ENCODE measurements around the gene CACNA1A.

CACNA1A gene

GRCh38 chr19:13356686-13357280 lies 149.5 kb downstream of the CACNA1A start:
- no peak for DNase-seq

GRCh38 chr19:13356185-13356584 lies 150.1 kb downstream of the CACNA1A start:
- no peak for DNase-seq

GRCh38 chr19:13355356-13355755 lies 150.9 kb downstream of the CACNA1A start:
- DNase-seq = no peak

DNA sequence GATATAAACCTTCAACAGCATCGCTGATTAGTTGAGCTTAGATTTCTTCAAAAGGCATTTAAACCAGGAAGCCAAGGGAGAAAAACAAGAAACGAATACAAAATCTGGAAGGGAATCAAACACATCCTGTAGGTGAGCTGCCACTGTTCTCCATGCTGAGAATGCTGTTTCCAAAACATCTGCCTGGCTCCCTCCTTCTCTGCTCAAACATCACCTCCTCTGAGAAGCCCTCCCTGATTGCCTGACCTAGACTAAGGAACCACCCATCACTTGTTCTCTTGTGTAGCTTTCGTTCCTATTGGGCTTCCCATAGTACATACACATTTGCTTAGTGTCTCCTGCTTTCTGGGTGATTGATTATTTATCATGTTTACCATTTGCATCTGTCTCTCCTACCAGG lies 152.7 kb downstream of the CACNA1A start:
- no peak for DNase-seq

GRCh38 chr19:13350759-13351158 lies 155.5 kb downstream of the CACNA1A start:
- no peak for DNase-seq

- DNase-seq = no peak
Measured at GRCh38 chr19:13350072-13350471, 156.2 kb downstream of the CACNA1A start.

GRCh38 chr19:13347367-13347766 lies 158.9 kb downstream of the CACNA1A start:
- no peak for DNase-seq

DNA sequence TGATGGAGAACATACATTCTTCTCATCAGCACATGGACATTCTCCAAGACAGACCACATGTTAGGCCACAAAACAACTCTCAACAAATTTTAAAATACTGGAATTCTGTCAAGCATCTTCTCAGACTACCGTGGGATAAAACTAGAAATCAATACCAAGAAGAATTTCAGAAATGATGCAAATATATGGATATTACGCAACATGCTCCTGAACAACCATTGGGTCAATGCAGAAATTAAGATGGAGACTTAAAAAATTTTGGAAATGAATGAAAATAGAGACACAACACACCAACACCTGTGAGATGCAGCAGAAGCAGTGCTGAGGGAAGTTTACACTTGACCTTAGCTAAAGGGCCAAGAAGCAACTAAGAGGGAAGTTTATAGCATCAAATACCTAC lies 162.8 kb downstream of the CACNA1A start:
- DNase-seq = no peak

DNA sequence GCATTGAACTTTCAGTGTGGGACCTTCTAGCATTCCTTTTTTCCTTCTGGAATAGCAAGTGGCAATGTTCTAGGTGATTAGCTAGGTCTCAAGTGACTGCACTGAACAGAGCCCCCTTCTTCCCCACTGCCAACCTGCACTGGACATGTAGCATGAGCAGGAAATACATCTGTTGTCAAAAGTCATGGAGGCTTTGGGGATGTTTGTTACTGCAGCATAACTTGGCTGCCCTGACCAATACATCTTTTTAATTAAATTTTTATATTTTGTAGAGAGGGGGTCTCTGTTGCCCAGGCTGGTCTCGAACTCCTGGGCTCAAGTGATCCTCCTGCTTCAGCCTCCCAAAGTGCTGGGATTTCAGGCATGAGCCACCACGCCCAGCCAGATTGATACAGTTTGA lies 163.6 kb downstream of the CACNA1A start:
- no peak for DNase-seq

- DNase-seq = no peak
Measured at GRCh38 chr19:13339869-13340268, 166.4 kb downstream of the CACNA1A start.

- no peak for DNase-seq
Measured at GRCh38 chr19:13337181-13337580, 169.1 kb downstream of the CACNA1A start.

GRCh38 chr19:13334801-13335481 lies 171.3 kb downstream of the CACNA1A start:
- no peak for DNase-seq

DNA sequence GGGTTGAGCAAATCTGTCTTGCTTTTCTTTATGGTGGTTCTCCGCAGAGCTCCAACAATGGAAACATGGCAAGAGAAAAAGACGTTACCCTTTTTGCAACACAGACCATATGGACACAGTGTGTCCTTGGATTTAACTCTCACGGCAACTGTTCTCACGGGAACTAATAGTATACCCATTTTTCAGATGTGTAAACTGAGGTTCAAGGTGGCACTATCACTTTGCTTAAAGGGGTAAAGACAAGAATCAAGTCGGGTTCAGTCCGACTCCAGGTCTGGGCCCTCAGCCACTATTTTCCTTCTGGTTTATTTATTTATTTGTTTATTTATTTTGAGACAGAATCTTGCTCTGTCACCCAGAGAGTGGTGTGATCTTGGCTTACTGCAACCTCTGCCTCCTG lies 176.0 kb downstream of the CACNA1A start:
- no peak for DNase-seq

- no peak for DNase-seq
Measured at GRCh38 chr19:13329766-13330165, 176.5 kb downstream of the CACNA1A start.

- DNase-seq = no peak
Measured at GRCh38 chr19:13328241-13328640, 178.0 kb downstream of the CACNA1A start.

DNA sequence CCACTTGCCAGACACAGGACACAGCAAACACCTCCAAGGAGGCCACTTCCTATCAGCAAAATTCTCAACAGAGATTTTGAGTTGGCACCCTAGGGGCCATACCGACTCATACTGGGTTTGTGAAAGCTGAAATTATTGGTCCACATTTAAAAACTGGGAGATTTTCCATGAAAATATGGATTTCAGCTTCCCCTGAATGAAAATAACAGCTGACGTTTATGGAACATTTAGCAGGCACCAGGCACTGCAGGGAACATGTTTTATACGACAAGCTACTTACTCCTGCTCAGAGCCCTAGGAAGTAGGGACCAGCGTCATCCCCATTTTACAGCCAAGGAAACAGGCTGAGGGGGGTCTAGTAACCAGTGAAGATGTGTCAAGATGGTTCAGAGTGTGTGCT lies 186.8 kb downstream of the CACNA1A start:
- DNase-seq = no peak

- no peak for DNase-seq
Measured at GRCh38 chr19:13318190-13318589, 188.1 kb downstream of the CACNA1A start.

GRCh38 chr19:13315495-13315894 lies 190.8 kb downstream of the CACNA1A start:
- DNase-seq = no peak

DNA sequence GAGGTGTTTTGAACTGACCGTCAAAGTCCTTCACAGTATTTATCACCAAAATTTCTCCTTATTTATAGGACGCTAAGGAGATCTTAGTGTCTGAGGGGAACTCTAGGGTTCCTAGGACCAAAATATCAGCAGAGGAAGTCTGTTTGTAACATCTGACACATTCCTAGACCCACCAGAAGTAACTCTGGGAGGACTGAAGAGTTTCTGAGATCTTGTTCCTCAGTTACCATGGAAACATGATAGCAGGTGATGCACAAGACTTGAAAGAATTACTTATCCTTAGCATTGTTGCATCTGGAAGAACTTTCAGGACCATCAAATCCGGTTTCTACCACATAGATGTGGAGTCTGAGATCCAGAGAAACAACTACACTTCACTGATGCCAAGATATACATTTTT lies 191.5 kb downstream of the CACNA1A start:
- DNase-seq = no peak

- no peak for DNase-seq
Measured at GRCh38 chr19:13313875-13314274, 192.4 kb downstream of the CACNA1A start.

DNA sequence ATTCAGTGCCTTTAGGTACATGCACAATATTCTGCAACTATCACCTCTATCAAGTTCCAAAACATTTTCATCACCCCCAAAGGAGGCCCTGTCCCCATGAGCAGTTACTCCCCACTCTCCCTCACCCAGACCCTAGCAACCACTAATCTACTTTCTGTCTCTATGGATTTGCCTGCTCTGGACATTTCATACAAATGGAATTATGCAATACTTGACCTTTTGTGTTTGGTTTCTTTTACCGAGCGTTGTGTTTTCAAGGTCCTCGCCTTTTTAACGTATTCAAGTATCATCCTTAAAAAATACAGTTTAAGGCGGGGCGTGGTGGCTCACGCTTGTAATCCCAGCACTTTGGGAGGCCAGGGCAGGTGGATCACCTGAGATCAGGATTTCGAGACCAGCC lies 196.4 kb downstream of the CACNA1A start:
- DNase-seq = no peak

GRCh38 chr19:13303381-13304129 lies 202.7 kb downstream of the CACNA1A start:
- no peak for DNase-seq

DNA sequence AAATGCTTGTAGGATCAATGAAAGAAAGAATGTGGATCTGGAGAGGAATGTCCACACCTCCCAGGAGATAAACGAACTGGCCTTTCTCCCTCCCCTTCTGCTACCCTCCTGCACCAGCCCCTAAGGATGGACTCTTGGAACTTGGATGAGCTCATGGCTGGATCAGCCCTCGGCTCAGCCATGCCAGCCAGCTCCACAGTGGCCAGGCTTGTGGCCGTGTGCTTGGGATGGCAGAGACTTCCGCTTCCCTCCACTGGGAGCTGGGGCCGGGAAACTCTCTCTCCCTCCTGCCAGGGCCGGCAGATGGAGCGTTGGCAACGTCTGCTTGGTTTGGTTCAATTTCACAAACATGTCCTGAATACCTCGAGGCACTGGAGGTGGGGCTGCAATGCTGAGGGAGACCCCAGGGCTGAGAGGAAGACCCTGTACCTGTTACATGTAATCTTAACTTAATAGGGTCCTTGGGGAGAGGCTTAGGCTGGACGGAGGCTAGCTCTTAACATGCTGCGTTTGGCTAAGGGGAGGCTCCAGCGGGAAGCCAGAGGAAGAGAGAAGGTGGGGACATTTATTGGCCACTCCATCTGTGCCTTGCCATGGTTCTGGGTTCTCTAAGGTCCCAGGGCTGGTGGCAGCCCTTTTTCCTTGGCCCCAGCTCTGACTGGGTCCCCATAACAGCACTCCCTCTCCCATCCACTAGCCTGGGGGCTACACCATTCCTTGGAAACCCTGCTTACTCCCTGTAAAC lies 203.6 kb downstream of the CACNA1A start:
- DNase-seq = no peak
